ENCODE data around the gene CIB2. TPM values are rescaled to one million over a fixed set of nuclear protein-coding genes. Genes with fewer than 3 reads are reported as not detected.

The CIB2 gene
- total RNA-seq, 4 donors from 2014 or later: 6.6 to 16.2 (median 10.9) TPM

DNA sequence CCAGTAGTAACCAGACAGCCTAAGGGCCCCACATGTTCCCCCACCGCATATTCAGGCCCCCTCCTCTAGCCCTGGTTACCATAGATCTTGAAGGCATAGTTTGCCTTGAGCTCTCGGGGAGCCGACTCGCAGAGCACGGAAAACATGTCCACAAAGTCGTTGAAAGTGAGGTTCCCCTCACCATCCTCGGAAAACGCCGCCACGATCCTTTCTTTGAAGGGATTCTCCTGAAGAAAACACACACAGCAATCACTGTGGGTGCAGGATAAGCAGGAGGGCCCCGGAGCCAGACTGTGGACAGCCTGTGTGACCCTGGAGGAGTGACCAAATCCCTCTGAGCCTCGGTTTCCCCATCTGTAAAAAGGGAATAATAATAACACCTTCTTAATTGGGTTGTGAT, 22.1 kb downstream of the CIB2 start:
- WGBS, 2 donors: 92 to 93% methylated on average over 12 of the region's 12 CpGs
- intact Hi-C loops (cut with DNase I; ENCODE audit: low total_unique reads): loop anchor here (5.0 kb wide), 1 partner anchor 142 kb away; no protein-coding TSS in a partner anchor

DNA sequence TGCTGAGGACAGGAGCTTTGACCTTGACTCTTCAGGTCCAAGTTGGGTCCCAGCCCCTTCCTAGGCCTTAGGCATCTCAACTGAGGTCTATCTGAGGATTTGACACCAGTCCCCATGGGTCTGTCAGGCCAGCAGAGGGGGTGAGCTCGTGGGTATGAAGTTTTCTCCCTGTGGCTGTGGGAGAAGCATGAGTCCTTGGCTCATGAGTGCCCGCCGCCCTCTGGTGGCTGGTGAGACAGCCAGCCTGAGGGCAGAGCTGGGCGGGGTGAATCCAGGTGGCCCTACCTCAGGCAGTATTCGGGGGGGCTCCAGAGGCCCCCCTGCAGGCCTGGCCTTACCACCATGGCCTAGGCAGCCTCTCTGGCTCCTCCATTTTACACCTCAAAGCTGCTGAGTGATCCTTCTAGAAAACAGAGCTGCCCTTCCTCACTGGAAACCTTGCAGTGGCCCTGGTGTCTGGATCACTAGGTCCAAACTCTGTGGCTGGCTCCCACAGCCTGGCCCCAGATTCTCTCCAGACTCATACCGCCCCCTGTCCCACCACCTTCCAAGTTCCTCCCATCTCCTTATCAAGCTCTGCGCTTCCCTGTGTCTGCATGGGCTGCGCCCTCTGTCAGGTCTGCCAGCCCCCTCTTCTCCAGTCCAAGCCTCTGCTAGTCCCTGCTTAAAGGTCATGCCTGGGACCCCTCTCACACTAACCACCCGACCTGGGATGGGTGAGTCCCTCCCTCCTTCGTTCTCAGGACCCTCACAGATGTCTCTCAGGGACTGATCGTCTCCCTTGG, 22.8 kb downstream of the CIB2 start:
- TF ChIP-seq, protein P1, sequence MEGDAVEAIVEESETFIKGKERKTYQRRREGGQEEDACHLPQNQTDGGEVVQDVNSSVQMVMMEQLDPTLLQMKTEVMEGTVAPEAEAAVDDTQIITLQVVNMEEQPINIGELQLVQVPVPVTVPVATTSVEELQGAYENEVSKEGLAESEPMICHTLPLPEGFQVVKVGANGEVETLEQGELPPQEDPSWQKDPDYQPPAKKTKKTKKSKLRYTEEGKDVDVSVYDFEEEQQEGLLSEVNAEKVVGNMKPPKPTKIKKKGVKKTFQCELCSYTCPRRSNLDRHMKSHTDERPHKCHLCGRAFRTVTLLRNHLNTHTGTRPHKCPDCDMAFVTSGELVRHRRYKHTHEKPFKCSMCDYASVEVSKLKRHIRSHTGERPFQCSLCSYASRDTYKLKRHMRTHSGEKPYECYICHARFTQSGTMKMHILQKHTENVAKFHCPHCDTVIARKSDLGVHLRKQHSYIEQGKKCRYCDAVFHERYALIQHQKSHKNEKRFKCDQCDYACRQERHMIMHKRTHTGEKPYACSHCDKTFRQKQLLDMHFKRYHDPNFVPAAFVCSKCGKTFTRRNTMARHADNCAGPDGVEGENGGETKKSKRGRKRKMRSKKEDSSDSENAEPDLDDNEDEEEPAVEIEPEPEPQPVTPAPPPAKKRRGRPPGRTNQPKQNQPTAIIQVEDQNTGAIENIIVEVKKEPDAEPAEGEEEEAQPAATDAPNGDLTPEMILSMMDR (IDR thresholded peaks at IDR 0.05): peak in 1 of 3 donors; percentile 94
- no peak for TF ChIP-seq POLR2A (IDR thresholded peaks at IDR 0.05)
- intact Hi-C loops (cut with DNase I; ENCODE audit: low total_unique reads): loop anchor here (5.0 kb wide), 1 partner anchor 141 kb away; no protein-coding TSS in a partner anchor
- peak; percentile 71 to 95 for DNase-seq (ENCODE audit: low spot score in 2 of 2)
- H3K4me3 ChIP-seq (ENCODE audit: low read depth, poor library complexity, severe bottlenecking): no peak overlapping the region
- WGBS, 2 donors: 41 to 46% methylated on average over 11 of the region's 11 CpGs

More for the DNA sequence above, 22.1 kb downstream of the CIB2 start:
- no peak overlapping the region for H3K4me3 ChIP-seq (ENCODE audit: low read depth, poor library complexity, severe bottlenecking)
- TF ChIP-seq POLR2A (IDR thresholded peaks at IDR 0.05): no peak
- TF ChIP-seq, protein P1 (IDR thresholded peaks at IDR 0.05): no peak
- no peak for DNase-seq (ENCODE audit: low spot score in 2 of 2)

DNA sequence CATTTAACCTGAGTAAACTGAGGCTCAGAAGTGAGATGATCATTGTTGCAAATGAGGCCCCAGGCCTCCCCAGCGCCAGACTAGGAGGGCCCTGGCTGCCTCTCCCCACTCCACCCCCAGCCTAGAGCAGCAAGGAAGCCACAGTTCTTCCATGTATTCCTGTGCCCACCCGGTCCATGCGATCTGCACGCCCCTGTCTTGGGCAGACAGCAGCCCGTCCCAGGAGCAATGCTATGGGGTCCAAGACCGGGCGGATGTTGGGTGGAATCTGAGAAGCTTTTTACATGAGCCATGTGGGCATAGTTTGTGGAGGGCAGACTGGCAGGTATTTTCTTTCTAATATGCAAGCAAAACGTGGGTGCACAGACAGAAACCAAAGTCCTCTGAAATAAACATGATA, 23.8 kb downstream of the CIB2 start:
- intact Hi-C loops (cut with DNase I; ENCODE audit: low total_unique reads): loop anchor here (5.0 kb wide), 1 partner anchor 140 kb away; no protein-coding TSS in a partner anchor
- H3K4me3 ChIP-seq (ENCODE audit: low read depth, poor library complexity, severe bottlenecking): no peak overlapping the region
- WGBS, 2 donors: 96% methylated on average over 8 of the region's 8 CpGs
- no peak for TF ChIP-seq POLR2A (IDR thresholded peaks at IDR 0.05)
- DNase-seq (ENCODE audit: low spot score in 2 of 2): no peak

DNA sequence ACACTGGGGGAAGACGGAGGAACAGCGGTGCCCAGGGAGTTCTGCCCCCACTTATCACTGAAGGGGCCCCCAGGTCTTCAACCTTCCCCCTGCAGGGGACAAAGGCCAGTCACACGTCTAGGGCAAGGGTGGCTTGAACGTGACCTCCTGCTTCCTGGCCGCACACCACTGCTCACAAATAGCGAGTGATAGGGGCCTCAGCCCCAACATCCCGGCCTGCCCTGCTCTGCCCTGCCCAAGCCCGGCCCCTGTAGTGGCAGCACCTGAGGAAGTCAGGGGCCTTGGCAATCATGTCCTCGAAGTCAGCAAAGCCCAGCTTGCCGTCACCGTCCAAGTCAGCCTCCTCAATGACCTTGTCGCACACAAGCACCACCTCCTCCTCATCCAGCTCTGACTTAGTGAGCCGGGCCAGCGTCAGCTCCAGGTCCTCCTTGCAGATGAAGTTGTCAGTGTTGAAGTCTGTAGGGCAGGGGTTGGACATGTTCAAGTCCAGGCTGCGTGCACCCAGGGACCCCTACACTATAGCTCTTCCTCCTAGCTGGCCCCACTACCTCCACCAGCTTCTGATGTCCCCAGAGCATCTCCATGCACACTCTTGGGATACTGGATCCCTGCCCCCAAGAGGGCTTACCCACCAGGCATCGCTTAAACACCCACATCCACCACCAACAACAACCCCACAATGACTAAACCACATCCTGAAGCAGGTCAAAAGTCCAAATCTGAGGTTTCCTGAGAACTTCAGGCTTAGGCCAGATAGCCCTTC, 25.6 kb downstream of the CIB2 start:
- 93% methylated on average over 14 to 16 of the region's 16 CpGs for WGBS, 2 donors
- H3K4me3 ChIP-seq (ENCODE audit: low read depth, poor library complexity, severe bottlenecking): no peak overlapping the region
- no peak for TF ChIP-seq POLR2A (IDR thresholded peaks at IDR 0.05)
- no peak for DNase-seq (ENCODE audit: low spot score in 2 of 2)
- intact Hi-C loops (cut with DNase I; ENCODE audit: low total_unique reads): loop anchor here (5.0 kb wide), 1 partner anchor 138 kb away; no protein-coding TSS in a partner anchor

DNA sequence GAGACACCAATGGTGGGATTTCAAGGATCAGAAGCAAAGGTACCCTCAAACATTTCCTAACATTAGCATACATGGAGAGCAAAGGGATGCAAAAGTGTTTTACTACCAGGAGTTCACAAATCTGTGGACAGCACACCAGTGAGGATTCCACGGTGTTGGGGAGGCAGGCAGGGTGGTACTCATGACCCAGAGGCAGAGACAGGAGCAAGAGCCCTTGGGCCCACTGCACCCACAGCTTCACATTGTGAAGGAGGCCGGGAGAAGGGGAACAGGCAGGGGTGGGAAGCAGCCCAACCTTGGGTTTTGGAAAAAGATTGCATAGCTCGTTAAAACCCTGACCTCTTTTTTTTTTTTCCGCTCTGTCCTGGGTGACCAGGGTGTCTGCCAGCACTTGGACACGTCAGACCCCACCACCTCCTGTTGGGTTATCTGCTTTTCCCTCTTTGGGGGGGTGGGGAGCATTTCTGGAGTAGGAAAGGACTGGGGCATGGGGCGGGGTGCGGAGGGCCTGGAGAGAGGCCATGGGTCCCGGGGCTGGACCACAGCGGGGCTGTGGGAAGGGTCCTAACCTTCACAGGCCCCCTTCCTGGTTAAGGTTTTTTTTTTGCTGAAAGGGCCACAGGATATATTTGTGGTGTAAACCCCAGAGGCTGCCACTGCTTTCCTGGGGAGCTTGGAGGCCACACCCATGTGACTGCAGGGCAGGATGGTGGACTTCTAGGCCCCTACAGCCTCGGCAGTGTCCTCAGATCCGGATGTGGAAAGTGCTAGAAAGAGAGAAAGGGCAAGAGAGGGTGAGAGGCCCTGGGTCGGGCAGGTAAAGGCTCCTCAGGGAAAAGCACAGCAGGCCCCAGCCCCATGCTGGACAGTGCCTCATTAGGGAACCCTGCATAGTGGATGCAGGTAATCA, 26.4 kb downstream of the CIB2 start:
- DNase-seq (ENCODE audit: low spot score in 2 of 2): no peak
- intact Hi-C loops (cut with DNase I; ENCODE audit: low total_unique reads): loop anchor here (5.0 kb wide), 1 partner anchor 138 kb away; no protein-coding TSS in a partner anchor
- 87 to 89% methylated on average over 12 of the region's 12 CpGs for WGBS, 2 donors
- TF ChIP-seq, protein P1 (IDR thresholded peaks at IDR 0.05): no peak
- TF ChIP-seq POLR2A (IDR thresholded peaks at IDR 0.05): no peak
- H3K4me3 ChIP-seq (ENCODE audit: low read depth, poor library complexity, severe bottlenecking): no peak overlapping the region

DNA sequence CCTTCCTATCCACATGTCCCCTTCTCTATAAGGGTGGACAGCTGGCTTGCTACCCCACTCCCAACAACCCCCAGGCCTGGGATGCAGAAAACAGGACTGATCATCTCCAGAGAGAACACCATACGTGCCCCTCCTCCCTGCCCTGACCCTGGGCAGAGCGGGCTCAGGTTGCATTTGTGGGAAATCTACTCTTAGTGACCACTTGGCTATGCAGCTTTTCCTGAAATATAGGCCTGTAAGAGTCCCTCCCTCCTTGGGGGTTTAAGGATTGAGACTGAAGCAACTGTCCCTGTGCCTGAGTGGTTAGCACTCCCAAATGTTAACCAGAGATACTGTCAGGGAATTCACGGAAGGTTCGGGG, 27.1 kb downstream of the CIB2 start:
- TF ChIP-seq POLR2A (IDR thresholded peaks at IDR 0.05): no peak
- TF ChIP-seq, protein P1 (IDR thresholded peaks at IDR 0.05): no peak
- no peak for DNase-seq (ENCODE audit: low spot score in 2 of 2)
- whole genome bisulfite sequencing, 2 donors: 91 to 92% methylated on average over 4 of the region's 4 CpGs

More for the DNA sequence above, 27.1 kb downstream of the CIB2 start:
- no peak overlapping the region for H3K4me3 ChIP-seq (ENCODE audit: low read depth, poor library complexity, severe bottlenecking)
- intact Hi-C loops (cut with DNase I; ENCODE audit: low total_unique reads): no loop called here
